HL-60/S4 (cell line): ENCODE results near the gene FHOD1.

Experiments
- in situ Hi-C: fragments of 300-500 bp; cut with MboI; formaldehyde crosslinking; loops from 2 replicates; pipeline ENCODE4 v1.14.3; 2022; ENCODE audit warnings: low sequenced_read_pairs

The FHOD1 gene

GRCh38 chr16:67236563-67237395 is 10.5 kb downstream of the FHOD1 start:
- in situ Hi-C loops: no loop called here

GRCh38 chr16:67235816-67236562 is 11.3 kb downstream of the FHOD1 start:
- in situ Hi-C loops: no loop called here

GRCh38 chr16:67234180-67234597 is 13.1 kb downstream of the FHOD1 start:
- in situ Hi-C loops: no loop called here

GRCh38 chr16:67233596-67233995 is 13.7 kb downstream of the FHOD1 start:
- in situ Hi-C loops: no loop called here

GRCh38 chr16:67230809-67231660 is 16.2 kb downstream of the FHOD1 start:
- in situ Hi-C loops: no loop called here

GRCh38 chr16:67229906-67230808 is 17.1 kb downstream of the FHOD1 start:
- in situ Hi-C loops: no loop called here

GRCh38 chr16:67228905-67229304 is 18.4 kb downstream of the FHOD1 start:
- in situ Hi-C loops: no loop called here

GRCh38 chr16:67228034-67228785 is 19.1 kb downstream of the FHOD1 start:
- in situ Hi-C loops: no loop called here

GRCh38 chr16:67227567-67227921 is 19.7 kb downstream of the FHOD1 start:
- in situ Hi-C loops: no loop called here

GRCh38 chr16:67226804-67227566 is 20.3 kb downstream of the FHOD1 start, which contains the start of gene TMEM208:
Gene TMEM208 (plus strand): TSS chr16:67227130. CDS start chr16:67227219, 89 bp downstream.
- in situ Hi-C loops: no loop called here

GRCh38 chr16:67226295-67226803 is 20.9 kb downstream of the FHOD1 start:
- in situ Hi-C loops: no loop called here

- in situ Hi-C loops: no loop called here
These were observed 23.3 kb downstream of the FHOD1 start for GRCh38 chr16:67223992-67224391.

- in situ Hi-C loops: no loop called here
These were observed 30.4 kb downstream of the FHOD1 start for GRCh38 chr16:67216612-67217490.

- in situ Hi-C loops: no loop called here
These were observed 31.6 kb downstream of the FHOD1 start for GRCh38 chr16:67215706-67216105.

GRCh38 chr16:67213197-67214019 is 33.9 kb downstream of the FHOD1 start:
- in situ Hi-C loops: no loop called here

- in situ Hi-C loops: no loop called here
These were observed 34.5 kb downstream of the FHOD1 start for GRCh38 chr16:67212766-67213165.

- in situ Hi-C loops: no loop called here
These were observed 35.6 kb downstream of the FHOD1 start for GRCh38 chr16:67211674-67212073.
